ENCODE measurements around the gene PTDSS2.
"Not testable (repeated sequence)": the region's sequence is repeated elsewhere in the genome, so short reads cannot be mapped to it uniquely, and the experiment has no call there.

Gene PTDSS2

GRCh38 chr11:413120-414081, 36.7 kb upstream of the PTDSS2 start:
- DNase-seq (ENCODE audit: insufficient read length, low spot score): no peak
- FAIRE-seq: no peak

- FAIRE-seq: peak; percentile 4
- no peak for DNase-seq (ENCODE audit: insufficient read length, low spot score)
Measured at GRCh38 chr11:414318-414857, 35.7 kb upstream of the PTDSS2 start.

GRCh38 chr11:415640-416041, 34.4 kb upstream of the PTDSS2 start:
- DNase-seq (ENCODE audit: insufficient read length, low spot score) (no peak), FAIRE-seq (no peak)

- DNase-seq (ENCODE audit: insufficient read length, low spot score): no peak
- FAIRE-seq: no peak
Measured at GRCh38 chr11:416051-416756, 33.9 kb upstream of the PTDSS2 start.

GRCh38 chr11:416757-417621, 33.1 kb upstream of the PTDSS2 start:
- FAIRE-seq (no peak), DNase-seq (ENCODE audit: insufficient read length, low spot score) (no peak)

GRCh38 chr11:417652-418342, 32.3 kb upstream of the PTDSS2 start:
- DNase-seq (ENCODE audit: insufficient read length, low spot score) (no peak), FAIRE-seq (no peak)

- FAIRE-seq: no peak
- no peak for DNase-seq (ENCODE audit: insufficient read length, low spot score)
Measured at GRCh38 chr11:418343-419247, 31.5 kb upstream of the PTDSS2 start.

- DNase-seq (ENCODE audit: insufficient read length, low spot score) (no peak), FAIRE-seq (no peak)
Measured at GRCh38 chr11:419248-420005, 30.7 kb upstream of the PTDSS2 start.

- DNase-seq (ENCODE audit: insufficient read length, low spot score) (no peak), FAIRE-seq (no peak)
Measured at GRCh38 chr11:420054-420910, 29.8 kb upstream of the PTDSS2 start.

- FAIRE-seq: no peak
Measured at GRCh38 chr11:420911-421321, 29.2 kb upstream of the PTDSS2 start.

GRCh38 chr11:422249-422656, 27.8 kb upstream of the PTDSS2 start:
- DNase-seq (ENCODE audit: insufficient read length, low spot score) (no peak), FAIRE-seq (no peak)

More at GRCh38 chr11:420911-421321, 29.2 kb upstream of the PTDSS2 start:
- DNase-seq (ENCODE audit: insufficient read length, low spot score): no peak

GRCh38 chr11:424232-424631, 25.8 kb upstream of the PTDSS2 start:
- DNase-seq (ENCODE audit: insufficient read length, low spot score) (no peak), FAIRE-seq (no peak)

GRCh38 chr11:424766-425165, 25.3 kb upstream of the PTDSS2 start:
- not testable (repeated sequence) for DNase-seq (ENCODE audit: insufficient read length, low spot score); FAIRE-seq

- DNase-seq (ENCODE audit: insufficient read length, low spot score) (no peak), FAIRE-seq (no peak)
Measured at GRCh38 chr11:425301-425700, 24.8 kb upstream of the PTDSS2 start.

GRCh38 chr11:426851-427250, 23.2 kb upstream of the PTDSS2 start:
- DNase-seq (ENCODE audit: insufficient read length, low spot score) (no peak), FAIRE-seq (no peak)

GRCh38 chr11:428295-428694, 21.8 kb upstream of the PTDSS2 start:
- FAIRE-seq: no peak
- DNase-seq (ENCODE audit: insufficient read length, low spot score): no peak

- FAIRE-seq: no peak
Measured at GRCh38 chr11:429391-429790, 20.7 kb upstream of the PTDSS2 start.

More at GRCh38 chr11:429391-429790, 20.7 kb upstream of the PTDSS2 start:
- no peak for DNase-seq (ENCODE audit: insufficient read length, low spot score)

Data from HTR-8/SVneo (cell line).